Measurements from ENCODE around the gene DOCK6. TPM values are rescaled to one million over a fixed set of nuclear protein-coding genes. Genes with fewer than 3 reads are reported as not detected.

Gene DOCK6
- total RNA-seq, 1 experiment from 2014 or later, result 57.9 TPM

DNA sequence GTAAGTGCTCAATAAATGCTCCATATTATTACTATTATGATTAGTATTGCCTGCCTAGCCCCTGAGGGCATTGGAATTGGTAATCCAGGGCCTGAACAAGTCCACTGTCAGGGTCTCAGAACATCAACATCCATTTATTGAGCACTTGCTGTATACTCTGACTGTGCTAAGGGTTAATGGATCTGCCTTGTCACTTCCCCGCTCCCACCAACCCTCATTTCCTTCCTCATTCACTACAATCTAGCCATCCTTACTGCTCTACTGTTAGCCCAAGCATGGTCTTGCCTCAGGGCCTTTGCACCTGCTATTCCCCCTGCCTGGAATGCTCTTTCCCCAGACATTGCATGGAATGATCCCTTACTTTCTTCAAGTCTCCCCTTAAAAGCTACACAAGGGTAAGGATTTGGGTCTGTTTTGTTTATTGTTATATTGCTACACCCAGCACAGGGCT, 35.6 kb downstream of the DOCK6 start:
- Histone ChIP-seq H2AFZ (ENCODE audit: low read length) (no peak overlapping the region), H3K4me2 (ENCODE audit: insufficient read depth, insufficient read length, low read length) (no peak overlapping the region), H3K9ac (ENCODE audit: extremely low read depth, insufficient read length, low read length) (no peak overlapping the region), H2BK5ac (ENCODE audit: insufficient read length, low read length) (no peak overlapping the region), H2BK12ac (ENCODE audit: insufficient read length, low read depth, low read length) (no peak overlapping the region), H3K14ac (ENCODE audit: insufficient read depth, low read length) (no peak overlapping the region), H4K8ac (replicated peaks; ENCODE audit: insufficient read length, low read depth, low read length) (no peak overlapping the region), H4K91ac (ENCODE audit: insufficient read length, low read depth, low read length) (no peak overlapping the region), H3K9me3 (ENCODE audit: control insufficient read depth, low read depth, low read length) (peaks cover 2% of the 10 kb centered on the region), H3K56ac (ENCODE audit: insufficient read length, low read depth, low read length) (no peak overlapping the region), H2AK5ac (ENCODE audit: insufficient read length, low read length) (no peak overlapping the region), H3K79me1 (ENCODE audit: insufficient read depth, low read depth, low read length, poor library complexity, severe bottlenecking) (no peaks in the 10 kb centered on the region), H2BK15ac (ENCODE audit: low read depth, low read length) (no peak overlapping the region), H3K18ac (ENCODE audit: insufficient read length, low read depth, low read length) (no peak overlapping the region), H2BK120ac (ENCODE audit: low read depth, low read length, poor library complexity, severe bottlenecking) (no peak overlapping the region), H3K27ac (ENCODE audit: insufficient read length, low read depth, low read length) (no peak overlapping the region), H3T11ph (ENCODE audit: low read length) (no peak overlapping the region), H2BK20ac (ENCODE audit: low read depth, low read length, poor library complexity, severe bottlenecking) (no peak overlapping the region), H3K23me2 (ENCODE audit: insufficient read length, low read depth, low read length, poor library complexity, severe bottlenecking) (no peaks in the 10 kb centered on the region), H3K79me2 (ENCODE audit: insufficient read depth, low read length) (no peaks in the 10 kb centered on the region), H3K4me1 (ENCODE audit: insufficient read depth, low read length) (no peaks in the 10 kb centered on the region), H3K27me3 (ENCODE audit: insufficient read depth, low read length) (no peaks in the 10 kb centered on the region), H4K20me1 (ENCODE audit: control insufficient read depth, insufficient read depth, insufficient read length) (no peaks in the 10 kb centered on the region), H3K4ac (ENCODE audit: low read depth, low read length) (no peak overlapping the region), H3K23ac (ENCODE audit: insufficient read length, low read depth, low read length) (no peak overlapping the region), H4K5ac (ENCODE audit: insufficient read length, low read depth, low read length) (no peak overlapping the region)
- Mint-ChIP-seq H3K4me3 (no peak overlapping the region), H3K27me3 (ENCODE audit: low read depth) (no peaks in the 10 kb centered on the region), H3K4me1 (peaks cover 2 to 10% of the 10 kb centered on the region in 2 experiments; a peak in 3 of 4 replicates), H3K27ac (no peak overlapping the region), H3K9me3 (peaks cover 3 to 4% of the 10 kb centered on the region in 2 experiments; a peak in 3 of 5 replicates), H3K36me3 (ENCODE audit: insufficient read depth in 1 of 3, low read depth in 3 of 3) (peaks cover 17 to 34% (median 33%) of the 10 kb centered on the region in 3 experiments)
- DNase-seq, result no peak
- no CpG with 5 or more reads among the region's 1 CpG for WGBS (ENCODE audit: extremely low coverage, insufficient read length, low lambda C conversion rate)
- TF ChIP-seq, protein P1, sequence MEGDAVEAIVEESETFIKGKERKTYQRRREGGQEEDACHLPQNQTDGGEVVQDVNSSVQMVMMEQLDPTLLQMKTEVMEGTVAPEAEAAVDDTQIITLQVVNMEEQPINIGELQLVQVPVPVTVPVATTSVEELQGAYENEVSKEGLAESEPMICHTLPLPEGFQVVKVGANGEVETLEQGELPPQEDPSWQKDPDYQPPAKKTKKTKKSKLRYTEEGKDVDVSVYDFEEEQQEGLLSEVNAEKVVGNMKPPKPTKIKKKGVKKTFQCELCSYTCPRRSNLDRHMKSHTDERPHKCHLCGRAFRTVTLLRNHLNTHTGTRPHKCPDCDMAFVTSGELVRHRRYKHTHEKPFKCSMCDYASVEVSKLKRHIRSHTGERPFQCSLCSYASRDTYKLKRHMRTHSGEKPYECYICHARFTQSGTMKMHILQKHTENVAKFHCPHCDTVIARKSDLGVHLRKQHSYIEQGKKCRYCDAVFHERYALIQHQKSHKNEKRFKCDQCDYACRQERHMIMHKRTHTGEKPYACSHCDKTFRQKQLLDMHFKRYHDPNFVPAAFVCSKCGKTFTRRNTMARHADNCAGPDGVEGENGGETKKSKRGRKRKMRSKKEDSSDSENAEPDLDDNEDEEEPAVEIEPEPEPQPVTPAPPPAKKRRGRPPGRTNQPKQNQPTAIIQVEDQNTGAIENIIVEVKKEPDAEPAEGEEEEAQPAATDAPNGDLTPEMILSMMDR (conservative IDR thresholded peaks at IDR 0.05), result no peak

All from H9 (cell line).